ENCODE data around the gene CEACAM16.
"Not testable (repeated sequence)": the region's sequence is repeated elsewhere in the genome, so short reads cannot be mapped to it uniquely, and the experiment has no call there.

CEACAM16 gene

GRCh38 chr19:44718441-44719261 lies 19.7 kb downstream of the CEACAM16 start:
- Mint-ChIP-seq H3K36me3 (ENCODE audit: insufficient read depth) (peaks cover 3% of the 10 kb centered on the region), H3K27ac (peak overlapping the region in 1 of 2 donors; percentile 41), H3K4me3 (no peak overlapping the region), H3K4me1 (ENCODE audit: low read depth in 2 of 2) (peaks cover 6% of the 10 kb centered on the region in 2 donors), H3K27me3 (peaks cover 0 to 10% of the 10 kb centered on the region in 2 donors), H3K9me3 (peaks cover 2 to 11% of the 10 kb centered on the region in 2 donors)
- no peak for ATAC-seq (replicated peaks)
- DNase-seq, result no peak

- Mint-ChIP-seq H3K27me3 (peaks cover 0 to 10% of the 10 kb centered on the region in 2 donors), H3K27ac (no peak overlapping the region), H3K4me3 (no peak overlapping the region), H3K4me1 (ENCODE audit: low read depth in 2 of 2) (peaks cover 10 to 11% of the 10 kb centered on the region in 2 donors), H3K9me3 (peaks cover 2 to 11% of the 10 kb centered on the region in 2 donors), H3K36me3 (ENCODE audit: insufficient read depth) (peaks cover 4% of the 10 kb centered on the region)
- DNase-seq (no peak), ATAC-seq (replicated peaks) (no peak)
Measured at GRCh38 chr19:44719262-44719701, 20.3 kb downstream of the CEACAM16 start.

GRCh38 chr19:44720396-44720795 lies 21.4 kb downstream of the CEACAM16 start:
- H3K36me3 Mint-ChIP-seq (ENCODE audit: insufficient read depth); H3K27ac Mint-ChIP-seq; ATAC-seq (replicated peaks); H3K9me3 Mint-ChIP-seq; H3K4me3 Mint-ChIP-seq; DNase-seq: not testable (repeated sequence)
- H3K4me1 Mint-ChIP-seq (ENCODE audit: low read depth in 2 of 2), result peaks cover 11 to 13% of the 10 kb centered on the region in 2 donors
- peaks cover 0 to 10% of the 10 kb centered on the region in 2 donors for H3K27me3 Mint-ChIP-seq

GRCh38 chr19:44720945-44721344 lies 22.0 kb downstream of the CEACAM16 start:
- Mint-ChIP-seq H3K36me3 (ENCODE audit: insufficient read depth) (peaks cover 6% of the 10 kb centered on the region), H3K4me1 (ENCODE audit: low read depth in 2 of 2) (peaks cover 11 to 13% of the 10 kb centered on the region in 2 donors), H3K4me3 (no peak overlapping the region), H3K27ac (no peak overlapping the region), H3K9me3 (no peaks in the 10 kb centered on the region), H3K27me3 (peaks cover 0 to 10% of the 10 kb centered on the region in 2 donors)
- ATAC-seq (replicated peaks), result no peak
- DNase-seq, result no peak

GRCh38 chr19:44721369-44721768 lies 22.4 kb downstream of the CEACAM16 start:
- ATAC-seq (replicated peaks); H3K4me3 Mint-ChIP-seq; H3K36me3 Mint-ChIP-seq (ENCODE audit: insufficient read depth); H3K27ac Mint-ChIP-seq; DNase-seq; H3K9me3 Mint-ChIP-seq: not testable (repeated sequence)
- H3K4me1 Mint-ChIP-seq (ENCODE audit: low read depth in 2 of 2), result peaks cover 11 to 13% of the 10 kb centered on the region in 2 donors
- H3K27me3 Mint-ChIP-seq, result peaks cover 0 to 10% of the 10 kb centered on the region in 2 donors

- Mint-ChIP-seq H3K27me3 (peaks cover 0 to 10% of the 10 kb centered on the region in 2 donors), H3K36me3 (ENCODE audit: insufficient read depth) (peaks cover 6% of the 10 kb centered on the region), H3K9me3 (no peaks in the 10 kb centered on the region), H3K4me1 (ENCODE audit: low read depth in 2 of 2) (peaks cover 11 to 13% of the 10 kb centered on the region in 2 donors), H3K4me3 (no peak overlapping the region), H3K27ac (peak overlapping the region in 1 of 2 donors; percentile 10)
- ATAC-seq (replicated peaks) (peak; percentile 11), DNase-seq (no peak)
Measured at GRCh38 chr19:44722131-44723121, 23.5 kb downstream of the CEACAM16 start.

GRCh38 chr19:44723299-44723951 lies 24.5 kb downstream of the CEACAM16 start:
- H3K4me1 Mint-ChIP-seq (ENCODE audit: low read depth in 2 of 2), result peaks cover 13 to 21% of the 10 kb centered on the region in 2 donors
- peak; percentile 47 for ATAC-seq (replicated peaks)
- H3K27ac Mint-ChIP-seq, result no peak overlapping the region
- peaks cover 0 to 10% of the 10 kb centered on the region in 2 donors for H3K27me3 Mint-ChIP-seq
- no peak overlapping the region for H3K4me3 Mint-ChIP-seq
- DNase-seq, result no peak
- H3K9me3 Mint-ChIP-seq, result no peaks in the 10 kb centered on the region
- H3K36me3 Mint-ChIP-seq (ENCODE audit: insufficient read depth), result peaks cover 6% of the 10 kb centered on the region

- no peak overlapping the region for H3K4me3 Mint-ChIP-seq
- H3K9me3 Mint-ChIP-seq, result no peaks in the 10 kb centered on the region
- DNase-seq, result peak; percentile 73 to 80 (median 79)
Measured at GRCh38 chr19:44723952-44724319, 25.0 kb downstream of the CEACAM16 start.

GRCh38 chr19:44725251-44725650 lies 26.3 kb downstream of the CEACAM16 start:
- no peak overlapping the region for H3K4me3 Mint-ChIP-seq
- peaks cover 0 to 10% of the 10 kb centered on the region in 2 donors for H3K27me3 Mint-ChIP-seq
- DNase-seq, result no peak
- peaks cover 6% of the 10 kb centered on the region for H3K36me3 Mint-ChIP-seq (ENCODE audit: insufficient read depth)
- peaks cover 13 to 21% of the 10 kb centered on the region in 2 donors for H3K4me1 Mint-ChIP-seq (ENCODE audit: low read depth in 2 of 2)
- no peaks in the 10 kb centered on the region for H3K9me3 Mint-ChIP-seq
- no peak for ATAC-seq (replicated peaks)
- no peak overlapping the region for H3K27ac Mint-ChIP-seq

More at GRCh38 chr19:44723952-44724319, 25.0 kb downstream of the CEACAM16 start:
- H3K4me1 Mint-ChIP-seq (ENCODE audit: low read depth in 2 of 2), result peaks cover 13 to 21% of the 10 kb centered on the region in 2 donors
- peaks cover 0 to 10% of the 10 kb centered on the region in 2 donors for H3K27me3 Mint-ChIP-seq
- H3K36me3 Mint-ChIP-seq (ENCODE audit: insufficient read depth), result peaks cover 6% of the 10 kb centered on the region
- peak; percentile 96 for ATAC-seq (replicated peaks)
- peak overlapping the region in 1 of 2 donors; percentile 12 for H3K27ac Mint-ChIP-seq

- DNase-seq (no peak), ATAC-seq (replicated peaks) (no peak)
- Mint-ChIP-seq H3K27me3 (peaks cover 0 to 10% of the 10 kb centered on the region in 2 donors), H3K27ac (no peak overlapping the region), H3K4me1 (ENCODE audit: low read depth in 2 of 2) (peaks cover 13 to 21% of the 10 kb centered on the region in 2 donors), H3K9me3 (no peaks in the 10 kb centered on the region), H3K36me3 (ENCODE audit: insufficient read depth) (peaks cover 6% of the 10 kb centered on the region), H3K4me3 (no peak overlapping the region)
Measured at GRCh38 chr19:44725684-44726083, 26.7 kb downstream of the CEACAM16 start.

GRCh38 chr19:44726465-44726864 lies 27.5 kb downstream of the CEACAM16 start:
- Mint-ChIP-seq H3K4me1 (ENCODE audit: low read depth in 2 of 2) (peaks cover 13 to 21% of the 10 kb centered on the region in 2 donors), H3K36me3 (ENCODE audit: insufficient read depth) (peaks cover 6% of the 10 kb centered on the region), H3K27me3 (peaks cover 0 to 10% of the 10 kb centered on the region in 2 donors), H3K4me3 (no peak overlapping the region), H3K27ac (peak overlapping the region; percentile 44 to 74), H3K9me3 (no peaks in the 10 kb centered on the region)
- ATAC-seq (replicated peaks) (no peak), DNase-seq (no peak)

GRCh38 chr19:44728178-44728577 lies 29.2 kb downstream of the CEACAM16 start:
- Mint-ChIP-seq H3K4me1 (ENCODE audit: low read depth in 2 of 2) (peaks cover 7 to 15% of the 10 kb centered on the region in 2 donors), H3K9me3 (no peaks in the 10 kb centered on the region), H3K4me3 (peak overlapping the region in 1 of 2 donors; percentile 15), H3K27me3 (peaks cover 0 to under 1% of the 10 kb centered on the region in 2 donors), H3K36me3 (ENCODE audit: insufficient read depth) (peaks cover 3% of the 10 kb centered on the region), H3K27ac (peak overlapping the region; percentile 16 to 65)
- ATAC-seq (replicated peaks), result no peak
- DNase-seq, result no peak
